WTC11 (cell line): ENCODE measurements around the gene DYNLL1. TPM values are rescaled to one million over a fixed set of nuclear protein-coding genes. Genes with fewer than 3 reads are reported as not detected.

Experiments
- ATAC-seq: fragments of 200-7000 bp; cut with Tn5 transposase; 2 replicates; pipeline ENCODE4 v1.10.0; 2021; ENCODE audit warnings: mild to moderate bottlenecking, moderate library complexity
- CTCF ChIA-PET: fragments of 300-600 bp; sonication (Branson Sonifier 250); formaldehyde crosslinking; loops from one replicate; lab custom pipeline; 2021; ENCODE audit warnings: antibody characterized with exemption; lab: Charles Lee
- POLR2A ChIA-PET: fragments of 350-600 bp; sonication (Branson Sonifier 250); formaldehyde crosslinking; loops from one replicate; lab custom pipeline; 2021; ENCODE audit warnings: antibody characterized with exemption; lab: Charles Lee
- DNase-seq: peaks from one replicate; pipeline ENCODE4 v3.0.0; 2021; ENCODE audit warnings: low spot score
- H3K27ac Mint-ChIP-seq: 2 replicates; pipeline ENCODE4 v1.8.0; 2021; ENCODE audit warnings: mixed read lengths
- H3K27me3 Mint-ChIP-seq: 2 replicates; pipeline ENCODE4 v1.8.0; 2021; ENCODE audit warnings: low read depth, mild to moderate bottlenecking, moderate library complexity, mixed read lengths
- H3K36me3 Mint-ChIP-seq: 2 replicates; pipeline ENCODE4 v1.8.0; 2021; ENCODE audit warnings: mixed read lengths
- H3K4me1 Mint-ChIP-seq: 2 replicates; pipeline ENCODE4 v1.8.0; 2022; ENCODE audit warnings: mixed read lengths
- H3K4me3 Mint-ChIP-seq: 2 replicates; pipeline ENCODE4 v1.8.0; 2021; ENCODE audit warnings: mild to moderate bottlenecking, moderate library complexity, mixed read lengths
- H3K9me3 Mint-ChIP-seq: 2 replicates; pipeline ENCODE4 v1.8.0; 2021; ENCODE audit warnings: mixed read lengths
- AFF4 ChIP-seq: sonication (generic); formaldehyde crosslinking; IDR thresholded peaks from 2 replicates; pipeline ENCODE4 v1.8.1; 2023; ENCODE audit warnings: mild to moderate bottlenecking, missing genetic modification reagents, borderline replicate concordance
- FOXK1 ChIP-seq: sonication (generic); formaldehyde crosslinking; IDR thresholded peaks from 2 replicates; pipeline ENCODE4 v1.8.0; 2022; ENCODE audit warnings: mild to moderate bottlenecking, moderate library complexity, missing genetic modification reagents
- FOXP1 ChIP-seq: sonication (generic); formaldehyde crosslinking; IDR thresholded peaks from 2 replicates; pipeline ENCODE4 v1.8.0; 2022; ENCODE audit warnings: missing genetic modification reagents, mild to moderate bottlenecking, moderate library complexity, borderline replicate concordance
- HMGXB4 ChIP-seq: sonication (generic); formaldehyde crosslinking; IDR thresholded peaks from 2 replicates; pipeline ENCODE4 v1.8.1; 2023; ENCODE audit warnings: mild to moderate bottlenecking, moderate library complexity, missing genetic modification reagents
- NFE2L1 ChIP-seq: sonication (generic); formaldehyde crosslinking; IDR thresholded peaks from 2 replicates; pipeline ENCODE4 v1.8.1; 2023; ENCODE audit warnings: missing genetic modification reagents
- RORB ChIP-seq: fragments of 250-450 bp; sonication (Bioruptor Pico); IDR thresholded peaks from 2 replicates; pipeline ENCODE4 v1.9.0; 2021; ENCODE audit warnings: mild to moderate bottlenecking
- SMAD3 ChIP-seq: sonication (generic); formaldehyde crosslinking; IDR thresholded peaks from 2 replicates; pipeline ENCODE4 v1.8.0; 2022; ENCODE audit warnings: missing genetic modification reagents, mild to moderate bottlenecking, borderline replicate concordance
- SMAD4 ChIP-seq: sonication (generic); formaldehyde crosslinking; IDR thresholded peaks from 2 replicates; pipeline ENCODE4 v1.8.0; 2022; ENCODE audit warnings: mild to moderate bottlenecking, missing genetic modification reagents
- TCF7 ChIP-seq: sonication (generic); formaldehyde crosslinking; IDR thresholded peaks from 2 replicates; pipeline ENCODE4 v1.8.0; 2022; ENCODE audit warnings: mild to moderate bottlenecking, low read depth, missing genetic modification reagents, moderate library complexity
- TEAD1 ChIP-seq: sonication (generic); formaldehyde crosslinking; IDR thresholded peaks from 2 replicates; pipeline ENCODE4 v1.8.0; 2022; ENCODE audit warnings: mild to moderate bottlenecking, missing genetic modification reagents
- TP53 ChIP-seq: sonication (generic); formaldehyde crosslinking; IDR thresholded peaks from 2 replicates; pipeline ENCODE4 v1.8.1; 2023; ENCODE audit warnings: mild to moderate bottlenecking, missing genetic modification reagents
- ZBTB21 ChIP-seq: sonication (generic); formaldehyde crosslinking; IDR thresholded peaks from 2 replicates; pipeline ENCODE4 v1.8.1; 2023; ENCODE audit warnings: mild to moderate bottlenecking, missing genetic modification reagents, borderline replicate concordance
- ZNF219 ChIP-seq: sonication (generic); formaldehyde crosslinking; IDR thresholded peaks from 2 replicates; pipeline ENCODE4 v1.8.0; 2023; ENCODE audit warnings: missing genetic modification reagents, mild to moderate bottlenecking, borderline replicate concordance
- ZNF423 ChIP-seq: fragments of 250-450 bp; sonication (Bioruptor Pico); IDR thresholded peaks from 2 replicates; pipeline ENCODE4 v2.1.2; 2022; ENCODE audit warnings: mild to moderate bottlenecking, moderate library complexity
- ZNF671 ChIP-seq: fragments of 250-450 bp; sonication (Bioruptor Pico); IDR thresholded peaks from 2 replicates; pipeline ENCODE4 v1.8.0; 2021; ENCODE audit warnings: mild to moderate bottlenecking
- total RNA-seq: library from RNA; stranded (reverse); gene quantifications from 3 replicates; pipeline ENCODE4 v1.2.3, GENCODE V29; 2021
- TF ChIP-seq, protein P1 (sequence below): fragments of 250-450 bp; sonication (Bioruptor Pico); IDR thresholded peaks from 2 replicates; pipeline ENCODE4 v1.8.0; 2021; ENCODE audit warnings: mild to moderate bottlenecking
- TF ChIP-seq, protein P2 (sequence below): fragments of 200-600 bp; IDR thresholded peaks from 2 replicates; pipeline ENCODE4 v1.8.0; 2022; ENCODE audit warnings: antibody characterized with exemption
- TF ChIP-seq, protein P3 (sequence below): fragments of 250-450 bp; sonication (Bioruptor Pico); IDR thresholded peaks from 2 replicates; pipeline ENCODE4 v1.9.0; 2021; ENCODE audit warnings: mild to moderate bottlenecking, borderline replicate concordance
- TF ChIP-seq, protein P4 (sequence below): sonication (generic); formaldehyde crosslinking; IDR thresholded peaks from 2 replicates; pipeline ENCODE4 v1.8.0; 2022; ENCODE audit warnings: missing genetic modification reagents

The DYNLL1 gene
- total RNA-seq, 1 experiment from 2014 or later: 327 TPM

- Mint-ChIP-seq H3K4me1 (peaks cover 30% of the 10 kb centered on the region), H3K27me3 (no peaks in the 10 kb centered on the region), H3K27ac (peak within 1 kb of the TSS; percentile 92), H3K36me3 (peaks cover 22% of the 10 kb centered on the region), H3K4me3 (peak within 1 kb of the TSS; percentile 87), H3K9me3 (no peaks in the 10 kb centered on the region)
- DNase-seq (peak; percentile 95), ATAC-seq (peak; percentile 86)
- POLR2A ChIA-PET: interaction anchor here (0.6 to 2.7 kb wide), 3 partner anchors 27 to 112 kb away, joined by 3 to 9 read pairs (median 4); partner anchors contain the start of genes DYNLL1 and POP5
- CTCF ChIA-PET: interaction anchor here (0.7 to 3.4 kb wide), 29 partner anchors 10 to 241 kb away, joined by 3 to 22 read pairs (median 4); partner anchors contain the start of genes COQ5, COX6A1, DYNLL1 and PLA2G1B
- TF ChIP-seq, protein P1, sequence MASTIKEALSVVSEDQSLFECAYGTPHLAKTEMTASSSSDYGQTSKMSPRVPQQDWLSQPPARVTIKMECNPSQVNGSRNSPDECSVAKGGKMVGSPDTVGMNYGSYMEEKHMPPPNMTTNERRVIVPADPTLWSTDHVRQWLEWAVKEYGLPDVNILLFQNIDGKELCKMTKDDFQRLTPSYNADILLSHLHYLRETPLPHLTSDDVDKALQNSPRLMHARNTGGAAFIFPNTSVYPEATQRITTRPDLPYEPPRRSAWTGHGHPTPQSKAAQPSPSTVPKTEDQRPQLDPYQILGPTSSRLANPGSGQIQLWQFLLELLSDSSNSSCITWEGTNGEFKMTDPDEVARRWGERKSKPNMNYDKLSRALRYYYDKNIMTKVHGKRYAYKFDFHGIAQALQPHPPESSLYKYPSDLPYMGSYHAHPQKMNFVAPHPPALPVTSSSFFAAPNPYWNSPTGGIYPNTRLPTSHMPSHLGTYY (CRISPR knock-in tag): no peak
- TF ChIP-seq TCF7: no peak
- peak; percentile 80; the same call in 1 of the 2 replicates for TF ChIP-seq FOXP1 (CRISPR knock-in tag)
- TF ChIP-seq, protein P2, sequence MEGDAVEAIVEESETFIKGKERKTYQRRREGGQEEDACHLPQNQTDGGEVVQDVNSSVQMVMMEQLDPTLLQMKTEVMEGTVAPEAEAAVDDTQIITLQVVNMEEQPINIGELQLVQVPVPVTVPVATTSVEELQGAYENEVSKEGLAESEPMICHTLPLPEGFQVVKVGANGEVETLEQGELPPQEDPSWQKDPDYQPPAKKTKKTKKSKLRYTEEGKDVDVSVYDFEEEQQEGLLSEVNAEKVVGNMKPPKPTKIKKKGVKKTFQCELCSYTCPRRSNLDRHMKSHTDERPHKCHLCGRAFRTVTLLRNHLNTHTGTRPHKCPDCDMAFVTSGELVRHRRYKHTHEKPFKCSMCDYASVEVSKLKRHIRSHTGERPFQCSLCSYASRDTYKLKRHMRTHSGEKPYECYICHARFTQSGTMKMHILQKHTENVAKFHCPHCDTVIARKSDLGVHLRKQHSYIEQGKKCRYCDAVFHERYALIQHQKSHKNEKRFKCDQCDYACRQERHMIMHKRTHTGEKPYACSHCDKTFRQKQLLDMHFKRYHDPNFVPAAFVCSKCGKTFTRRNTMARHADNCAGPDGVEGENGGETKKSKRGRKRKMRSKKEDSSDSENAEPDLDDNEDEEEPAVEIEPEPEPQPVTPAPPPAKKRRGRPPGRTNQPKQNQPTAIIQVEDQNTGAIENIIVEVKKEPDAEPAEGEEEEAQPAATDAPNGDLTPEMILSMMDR: peak; percentile 35
- TF ChIP-seq TP53 (CRISPR knock-in tag): peak; percentile 75; the same call in 1 of the 2 replicates
- TF ChIP-seq ZNF671: no peak
- no peak for TF ChIP-seq SMAD3
- peak; percentile 79 for TF ChIP-seq TEAD1 (CRISPR knock-in tag)
- TF ChIP-seq, protein P3, sequence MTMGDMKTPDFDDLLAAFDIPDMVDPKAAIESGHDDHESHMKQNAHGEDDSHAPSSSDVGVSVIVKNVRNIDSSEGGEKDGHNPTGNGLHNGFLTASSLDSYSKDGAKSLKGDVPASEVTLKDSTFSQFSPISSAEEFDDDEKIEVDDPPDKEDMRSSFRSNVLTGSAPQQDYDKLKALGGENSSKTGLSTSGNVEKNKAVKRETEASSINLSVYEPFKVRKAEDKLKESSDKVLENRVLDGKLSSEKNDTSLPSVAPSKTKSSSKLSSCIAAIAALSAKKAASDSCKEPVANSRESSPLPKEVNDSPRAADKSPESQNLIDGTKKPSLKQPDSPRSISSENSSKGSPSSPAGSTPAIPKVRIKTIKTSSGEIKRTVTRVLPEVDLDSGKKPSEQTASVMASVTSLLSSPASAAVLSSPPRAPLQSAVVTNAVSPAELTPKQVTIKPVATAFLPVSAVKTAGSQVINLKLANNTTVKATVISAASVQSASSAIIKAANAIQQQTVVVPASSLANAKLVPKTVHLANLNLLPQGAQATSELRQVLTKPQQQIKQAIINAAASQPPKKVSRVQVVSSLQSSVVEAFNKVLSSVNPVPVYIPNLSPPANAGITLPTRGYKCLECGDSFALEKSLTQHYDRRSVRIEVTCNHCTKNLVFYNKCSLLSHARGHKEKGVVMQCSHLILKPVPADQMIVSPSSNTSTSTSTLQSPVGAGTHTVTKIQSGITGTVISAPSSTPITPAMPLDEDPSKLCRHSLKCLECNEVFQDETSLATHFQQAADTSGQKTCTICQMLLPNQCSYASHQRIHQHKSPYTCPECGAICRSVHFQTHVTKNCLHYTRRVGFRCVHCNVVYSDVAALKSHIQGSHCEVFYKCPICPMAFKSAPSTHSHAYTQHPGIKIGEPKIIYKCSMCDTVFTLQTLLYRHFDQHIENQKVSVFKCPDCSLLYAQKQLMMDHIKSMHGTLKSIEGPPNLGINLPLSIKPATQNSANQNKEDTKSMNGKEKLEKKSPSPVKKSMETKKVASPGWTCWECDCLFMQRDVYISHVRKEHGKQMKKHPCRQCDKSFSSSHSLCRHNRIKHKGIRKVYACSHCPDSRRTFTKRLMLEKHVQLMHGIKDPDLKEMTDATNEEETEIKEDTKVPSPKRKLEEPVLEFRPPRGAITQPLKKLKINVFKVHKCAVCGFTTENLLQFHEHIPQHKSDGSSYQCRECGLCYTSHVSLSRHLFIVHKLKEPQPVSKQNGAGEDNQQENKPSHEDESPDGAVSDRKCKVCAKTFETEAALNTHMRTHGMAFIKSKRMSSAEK (CRISPR knock-in tag): no peak
- TF ChIP-seq HMGXB4 (CRISPR knock-in tag): peak; percentile 92
- no peak for TF ChIP-seq RORB (CRISPR knock-in tag)
- no peak for TF ChIP-seq AFF4 (CRISPR knock-in tag)
- TF ChIP-seq SMAD4 (CRISPR knock-in tag): no peak
- TF ChIP-seq ZBTB21 (CRISPR knock-in tag): peak; percentile 63; the same call in 1 of the 2 replicates
- TF ChIP-seq, protein P4, sequence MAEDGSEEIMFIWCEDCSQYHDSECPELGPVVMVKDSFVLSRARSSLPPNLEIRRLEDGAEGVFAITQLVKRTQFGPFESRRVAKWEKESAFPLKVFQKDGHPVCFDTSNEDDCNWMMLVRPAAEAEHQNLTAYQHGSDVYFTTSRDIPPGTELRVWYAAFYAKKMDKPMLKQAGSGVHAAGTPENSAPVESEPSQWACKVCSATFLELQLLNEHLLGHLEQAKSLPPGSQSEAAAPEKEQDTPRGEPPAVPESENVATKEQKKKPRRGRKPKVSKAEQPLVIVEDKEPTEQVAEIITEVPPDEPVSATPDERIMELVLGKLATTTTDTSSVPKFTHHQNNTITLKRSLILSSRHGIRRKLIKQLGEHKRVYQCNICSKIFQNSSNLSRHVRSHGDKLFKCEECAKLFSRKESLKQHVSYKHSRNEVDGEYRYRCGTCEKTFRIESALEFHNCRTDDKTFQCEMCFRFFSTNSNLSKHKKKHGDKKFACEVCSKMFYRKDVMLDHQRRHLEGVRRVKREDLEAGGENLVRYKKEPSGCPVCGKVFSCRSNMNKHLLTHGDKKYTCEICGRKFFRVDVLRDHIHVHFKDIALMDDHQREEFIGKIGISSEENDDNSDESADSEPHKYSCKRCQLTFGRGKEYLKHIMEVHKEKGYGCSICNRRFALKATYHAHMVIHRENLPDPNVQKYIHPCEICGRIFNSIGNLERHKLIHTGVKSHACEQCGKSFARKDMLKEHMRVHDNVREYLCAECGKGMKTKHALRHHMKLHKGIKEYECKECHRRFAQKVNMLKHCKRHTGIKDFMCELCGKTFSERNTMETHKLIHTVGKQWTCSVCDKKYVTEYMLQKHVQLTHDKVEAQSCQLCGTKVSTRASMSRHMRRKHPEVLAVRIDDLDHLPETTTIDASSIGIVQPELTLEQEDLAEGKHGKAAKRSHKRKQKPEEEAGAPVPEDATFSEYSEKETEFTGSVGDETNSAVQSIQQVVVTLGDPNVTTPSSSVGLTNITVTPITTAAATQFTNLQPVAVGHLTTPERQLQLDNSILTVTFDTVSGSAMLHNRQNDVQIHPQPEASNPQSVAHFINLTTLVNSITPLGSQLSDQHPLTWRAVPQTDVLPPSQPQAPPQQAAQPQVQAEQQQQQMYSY: no peak
- no peak for TF ChIP-seq NFE2L1 (CRISPR knock-in tag)
- peak; percentile 63; the same call in 1 of the 2 replicates for TF ChIP-seq ZNF423 (CRISPR knock-in tag)
- TF ChIP-seq FOXK1 (CRISPR knock-in tag): peak; percentile 79; the same call in 1 of the 2 replicates
- no peak; the same call in 1 of the 2 replicates for TF ChIP-seq ZNF219
These were observed 26.3 kb upstream of the DYNLL1 start, which contains the start of gene SRSF9 for GRCh38 chr12:120469450-120470149. Gene SRSF9 (minus strand): TSS chr12:120469748. CDS start chr12:120469609, 139 bp downstream.
